ENCODE results near the gene PTH2.

The PTH2 gene

DNA sequence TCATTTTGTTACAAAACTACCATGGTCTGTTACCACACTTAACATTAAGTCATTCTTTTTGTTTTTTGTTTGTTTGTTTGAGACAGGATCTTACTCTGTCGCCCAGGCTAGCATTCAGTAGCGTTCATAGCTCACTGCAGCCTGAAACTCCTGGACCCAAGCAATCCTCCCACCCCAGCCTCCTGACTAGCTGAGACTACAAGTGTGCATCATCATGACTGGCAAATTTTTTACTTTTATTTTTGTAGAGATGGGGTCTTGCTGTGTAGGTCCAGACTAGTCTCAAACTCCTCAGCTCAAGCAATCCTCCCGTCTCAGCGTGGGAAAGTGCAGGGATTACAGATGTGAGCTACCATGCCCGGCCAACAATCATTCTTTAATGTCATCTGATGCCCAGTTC lies 33.1 kb upstream of the PTH2 start:
- Histone ChIP-seq H3K79me2 (ENCODE audit: low read length) (peaks cover 16% of the 10 kb centered on the region), H3K27ac (ENCODE audit: low read length) (no peak overlapping the region), H3K9ac (ENCODE audit: low read length) (no peak overlapping the region)

GRCh38 chr19:49455773-49456172 lies 32.5 kb upstream of the PTH2 start:
- Histone ChIP-seq H2AFZ (ENCODE audit: low read depth, low read length) (no peak overlapping the region), H3K9me3 (ENCODE audit: insufficient read depth, low read length) (no peaks in the 10 kb centered on the region), H3K9ac (ENCODE audit: low read length) (no peak overlapping the region), H3K4me1 (ENCODE audit: low read length) (peaks cover 18% of the 10 kb centered on the region), H3K4me3 (ENCODE audit: low read length) (no peak overlapping the region), H3K36me3 (replicated peaks; ENCODE audit: low read depth, low read length) (peaks cover 10% of the 10 kb centered on the region), H4K20me1 (ENCODE audit: insufficient read depth, low read length) (no peaks in the 10 kb centered on the region), H3K79me2 (ENCODE audit: low read length) (peaks cover 22% of the 10 kb centered on the region), H3K27ac (ENCODE audit: low read length) (no peak overlapping the region), H3K27me3 (ENCODE audit: low read depth, low read length) (no peaks in the 10 kb centered on the region), H3K4me2 (ENCODE audit: low read length) (no peak overlapping the region)
- TF ChIP-seq EZH2phosphoT487 (IDR thresholded peaks at IDR 0.05; ENCODE audit: low read depth) = no peak
- TF ChIP-seq CTCF (IDR thresholded peaks at IDR 0.05; ENCODE audit: low read depth, low read length) = no peak

More for the DNA sequence above, 33.1 kb upstream of the PTH2 start:
- no peaks in the 10 kb centered on the region for H4K20me1 ChIP-seq (ENCODE audit: insufficient read depth, low read length)
- peaks cover 10% of the 10 kb centered on the region for H3K36me3 ChIP-seq (replicated peaks; ENCODE audit: low read depth, low read length)
- H3K27me3 ChIP-seq (ENCODE audit: low read depth, low read length) = no peaks in the 10 kb centered on the region
- no peak overlapping the region for H3K4me2 ChIP-seq (ENCODE audit: low read length)
- H3K4me1 ChIP-seq (ENCODE audit: low read length) = peaks cover 16% of the 10 kb centered on the region
- no peak overlapping the region for H3K4me3 ChIP-seq (ENCODE audit: low read length)
- TF ChIP-seq CTCF (IDR thresholded peaks at IDR 0.05; ENCODE audit: low read depth, low read length) (no peak), EZH2phosphoT487 (IDR thresholded peaks at IDR 0.05; ENCODE audit: low read depth) (no peak)
- H3K9me3 ChIP-seq (ENCODE audit: insufficient read depth, low read length) = no peaks in the 10 kb centered on the region
- no peak overlapping the region for H2AFZ ChIP-seq (ENCODE audit: low read depth, low read length)

DNA sequence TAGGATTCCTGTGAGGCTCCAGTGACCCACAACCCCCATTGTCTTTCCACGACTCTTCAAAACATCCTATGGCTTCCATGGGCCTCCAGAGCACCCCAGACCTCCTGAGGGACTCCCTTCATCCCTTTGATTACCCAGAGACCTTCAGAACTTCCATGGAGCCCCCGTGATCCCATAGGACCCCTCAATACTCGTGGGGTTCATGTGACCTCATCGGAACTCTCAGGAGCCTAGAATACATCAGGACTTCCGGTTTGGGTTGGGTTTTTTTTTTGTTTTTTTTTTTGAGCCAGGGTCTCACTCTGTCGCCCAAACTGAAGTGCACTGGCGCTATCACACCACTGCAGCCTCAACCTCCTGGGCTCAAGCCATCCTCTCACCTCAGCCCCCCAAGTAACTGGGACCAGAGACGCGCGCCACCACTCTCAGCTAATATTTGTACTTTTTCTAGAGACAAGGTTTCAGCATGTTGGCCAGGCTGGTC lies 30.6 kb upstream of the PTH2 start:
- H3K27ac ChIP-seq (ENCODE audit: low read length) = peak overlapping the region; percentile 91
- peak overlapping the region; percentile 99 for H3K9ac ChIP-seq (ENCODE audit: low read length)
- peaks cover 22% of the 10 kb centered on the region for H3K4me1 ChIP-seq (ENCODE audit: low read length)
- no peaks in the 10 kb centered on the region for H3K27me3 ChIP-seq (ENCODE audit: low read depth, low read length)
- peaks cover 13% of the 10 kb centered on the region for H3K36me3 ChIP-seq (replicated peaks; ENCODE audit: low read depth, low read length)
- H3K4me2 ChIP-seq (ENCODE audit: low read length) = peak overlapping the region; percentile 75
- no peaks in the 10 kb centered on the region for H3K9me3 ChIP-seq (ENCODE audit: insufficient read depth, low read length)
- TF ChIP-seq EZH2phosphoT487 (IDR thresholded peaks at IDR 0.05; ENCODE audit: low read depth) = no peak
- TF ChIP-seq CTCF (IDR thresholded peaks at IDR 0.05; ENCODE audit: low read depth, low read length) = no peak
- H2AFZ ChIP-seq (ENCODE audit: low read depth, low read length) = no peak overlapping the region
- H3K4me3 ChIP-seq (ENCODE audit: low read length) = peak overlapping the region; percentile 85
- H4K20me1 ChIP-seq (ENCODE audit: insufficient read depth, low read length) = no peaks in the 10 kb centered on the region
- H3K79me2 ChIP-seq (ENCODE audit: low read length) = peaks cover 31% of the 10 kb centered on the region

- H3K27ac ChIP-seq (ENCODE audit: low read length) = peak within 1 kb of the TSS; percentile 91
- H3K9me3 ChIP-seq (ENCODE audit: insufficient read depth, low read length) = no peaks in the 10 kb centered on the region
- H3K4me1 ChIP-seq (ENCODE audit: low read length) = peaks cover 19% of the 10 kb centered on the region
- peak within 1 kb of the TSS; percentile 85 for H3K4me3 ChIP-seq (ENCODE audit: low read length)
- H2AFZ ChIP-seq (ENCODE audit: low read depth, low read length) = peak within 1 kb of the TSS; percentile 22; the same call in 1 of the 2 replicates
- no peaks in the 10 kb centered on the region for H3K27me3 ChIP-seq (ENCODE audit: low read depth, low read length)
- H3K4me2 ChIP-seq (ENCODE audit: low read length) = peak within 1 kb of the TSS; percentile 75
- no peak for TF ChIP-seq EZH2phosphoT487 (IDR thresholded peaks at IDR 0.05; ENCODE audit: low read depth)
- no peak for TF ChIP-seq CTCF (IDR thresholded peaks at IDR 0.05; ENCODE audit: low read depth, low read length)
- peaks cover 31% of the 10 kb centered on the region for H3K79me2 ChIP-seq (ENCODE audit: low read length)
- peak within 1 kb of the TSS; percentile 99 for H3K9ac ChIP-seq (ENCODE audit: low read length)
- no peaks in the 10 kb centered on the region for H4K20me1 ChIP-seq (ENCODE audit: insufficient read depth, low read length)
- H3K36me3 ChIP-seq (replicated peaks; ENCODE audit: low read depth, low read length) = peaks cover 18% of the 10 kb centered on the region
These were observed 29.9 kb upstream of the PTH2 start, which contains the start of gene ALDH16A1 for GRCh38 chr19:49453013-49453756. ALDH16A1 (plus strand) TSS chr19:49453225; CDS start chr19:49453332, 107 bp downstream.
